Measurements from ENCODE around the gene LEP.

LEP gene

DNA sequence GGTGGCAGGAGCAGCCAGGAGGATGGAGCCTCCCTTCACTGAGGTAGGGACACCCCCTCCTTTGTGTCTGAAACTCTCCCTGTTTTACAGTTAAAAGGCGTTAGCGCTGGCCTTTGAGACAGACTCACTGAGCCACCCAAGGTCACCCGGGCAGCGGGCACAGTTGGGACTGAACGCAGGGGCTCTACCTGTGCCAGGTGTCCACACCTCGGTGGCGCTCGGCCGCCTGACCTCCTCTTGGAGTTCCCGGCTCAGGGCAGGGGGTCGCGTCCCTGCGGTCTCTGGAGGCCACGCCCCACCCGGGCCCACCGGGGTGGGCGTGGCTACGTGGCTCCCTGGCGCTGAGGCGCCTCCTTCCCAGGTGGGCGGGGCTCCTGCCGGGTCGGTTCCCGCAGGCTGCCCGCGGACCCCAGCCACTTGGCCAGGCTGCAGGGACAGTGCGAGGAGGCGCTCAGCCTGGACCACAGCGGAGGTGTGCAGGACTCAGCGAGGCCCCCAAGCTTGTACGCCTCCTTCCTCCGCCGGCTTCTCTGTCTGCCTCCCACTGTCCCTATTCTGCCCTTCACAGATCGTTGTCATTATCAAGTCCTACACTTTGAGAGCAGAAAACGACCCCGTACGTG, 39.9 kb upstream of the LEP start:
- no peak overlapping the region for H3K4me3 ChIP-seq (ENCODE audit: low read depth, low read length)
- TF ChIP-seq CTCF (IDR thresholded peaks at IDR 0.05; ENCODE audit: borderline replicate concordance, insufficient read depth, low read depth, low read length), result no peak

DNA sequence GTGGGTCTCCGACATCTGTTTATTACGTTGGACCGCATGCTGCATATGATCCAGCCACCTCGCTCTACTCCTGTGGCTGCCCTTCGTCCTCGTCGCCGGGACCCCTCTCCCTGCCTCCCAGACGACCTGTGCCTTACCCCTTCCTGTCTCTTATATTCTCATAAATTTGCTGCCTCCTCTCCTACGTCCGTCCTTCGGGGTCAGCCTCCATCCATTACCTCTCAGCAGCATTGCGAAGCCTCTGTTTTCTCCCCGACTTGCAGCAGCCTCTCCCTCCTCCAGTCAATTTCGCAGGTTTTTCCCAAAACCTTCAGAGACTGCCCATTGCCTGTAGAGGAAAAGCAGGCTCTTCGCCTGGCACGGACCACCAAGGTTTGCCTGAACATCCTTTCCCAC, 39.4 kb upstream of the LEP start:
- no peak for TF ChIP-seq CTCF (IDR thresholded peaks at IDR 0.05; ENCODE audit: borderline replicate concordance, insufficient read depth, low read depth, low read length)
- H3K4me3 ChIP-seq (ENCODE audit: low read depth, low read length), result no peak overlapping the region

- H3K4me3 ChIP-seq (ENCODE audit: low read depth, low read length), result no peak overlapping the region
- no peak for TF ChIP-seq CTCF (IDR thresholded peaks at IDR 0.05; ENCODE audit: borderline replicate concordance, insufficient read depth, low read depth, low read length)
Observed at GRCh38 chr7:128202287-128202957, 38.7 kb upstream of the LEP start.

DNA sequence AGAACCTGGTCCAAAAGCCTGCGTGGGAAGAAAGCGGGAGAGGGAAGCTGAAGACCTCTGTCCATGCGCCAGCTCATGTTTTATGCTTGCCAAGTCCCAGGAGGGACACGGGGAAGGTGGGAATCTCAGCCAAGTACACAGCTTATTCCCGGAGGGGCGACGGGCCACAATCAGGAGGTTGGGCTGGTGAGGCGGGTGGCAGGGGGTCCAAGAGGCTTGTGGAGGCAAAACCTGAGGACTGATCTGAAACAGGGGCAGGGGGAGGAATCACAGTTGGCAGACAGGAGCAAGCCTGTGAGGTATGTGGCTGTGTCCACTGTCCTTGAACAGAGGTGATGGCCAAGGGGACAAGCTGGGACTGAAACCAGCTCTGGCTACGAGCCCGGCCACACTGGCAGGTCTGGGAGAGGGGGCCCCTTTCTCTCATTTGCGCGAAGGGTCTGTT, 38.0 kb upstream of the LEP start:
- no peak overlapping the region for H3K4me3 ChIP-seq (ENCODE audit: low read depth, low read length)
- no peak for TF ChIP-seq CTCF (IDR thresholded peaks at IDR 0.05; ENCODE audit: borderline replicate concordance, insufficient read depth, low read depth, low read length)

GRCh38 chr7:128203710-128204214, 37.3 kb upstream of the LEP start:
- no peak overlapping the region for H3K4me3 ChIP-seq (ENCODE audit: low read depth, low read length)
- TF ChIP-seq CTCF (IDR thresholded peaks at IDR 0.05; ENCODE audit: borderline replicate concordance, insufficient read depth, low read depth, low read length), result no peak

- TF ChIP-seq CTCF (IDR thresholded peaks at IDR 0.05; ENCODE audit: borderline replicate concordance, insufficient read depth, low read depth, low read length), result no peak
- no peak overlapping the region for H3K4me3 ChIP-seq (ENCODE audit: low read depth, low read length)
Observed at GRCh38 chr7:128204455-128204854, 36.6 kb upstream of the LEP start.

DNA sequence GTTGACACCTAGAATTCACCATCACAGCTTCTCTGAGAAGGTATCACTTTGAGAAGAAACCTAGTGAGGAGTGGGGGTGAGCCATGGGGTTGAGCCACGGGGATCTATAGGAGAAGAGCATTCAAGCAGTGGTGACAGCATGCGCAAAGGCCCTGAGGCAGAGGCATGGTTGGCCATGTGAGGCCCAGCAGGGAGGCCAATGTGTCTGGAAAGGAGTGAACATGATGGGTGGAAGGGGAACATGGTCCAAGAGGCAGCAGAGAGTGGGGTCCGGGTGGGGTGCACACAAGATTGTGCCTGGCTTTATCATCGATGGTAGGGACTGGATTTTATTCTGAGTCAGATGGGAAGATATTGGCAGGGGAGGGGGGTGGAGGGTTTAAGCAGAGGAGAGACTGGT, 36.0 kb upstream of the LEP start:
- no peak for TF ChIP-seq CTCF (IDR thresholded peaks at IDR 0.05; ENCODE audit: borderline replicate concordance, insufficient read depth, low read depth, low read length)
- H3K4me3 ChIP-seq (ENCODE audit: low read depth, low read length), result no peak overlapping the region

All from GM12875 (cell line).